K562 (cell line): ENCODE measurements around the gene USP49. TPM values are rescaled to one million over a fixed set of nuclear protein-coding genes. Genes with fewer than 3 reads are reported as not detected.

ENCODE experiments used
- CEBPG ChIP-seq, 3 experiments: fragments of 200-800 bp in 1 of 3; sonication (Bioruptor generic) in 1 of 3; sonication (generic) in 1 of 3; formaldehyde crosslinking in 1 of 3; IDR thresholded peaks in 2 of 3; conservative IDR thresholded peaks in 1 of 3; 2 replicates each; pipeline versions ENCODE4 v1.6.1 to v1.8.0; 2016 to 2022; ENCODE audit warnings: missing compliant biosample characterization in 2 of 3, missing genetic modification characterization in 2 of 3, mild to moderate bottlenecking in 1 of 3, missing genetic modification reagents in 1 of 3
- CLOCK ChIP-seq: fragments of 250-450 bp; sonication (Bioruptor Pico); IDR thresholded peaks from 2 replicates; pipeline ENCODE4 v1.4.0; 2020; ENCODE audit warnings: mild to moderate bottlenecking, moderate library complexity, borderline replicate concordance
- CUX1 ChIP-seq: fragments of 200-800 bp; sonication (Bioruptor generic); IDR thresholded peaks from 2 replicates; pipeline ENCODE4 v1.6.1; 2016; ENCODE audit warnings: missing genetic modification characterization, missing compliant biosample characterization
- FOXJ3 ChIP-seq: sonication (generic); formaldehyde crosslinking; IDR thresholded peaks from 2 replicates; pipeline ENCODE4 v1.4.0; 2020; ENCODE audit warnings: mild to moderate bottlenecking, missing genetic modification reagents
- HDAC2 ChIP-seq: fragments of 450-650 bp; IDR thresholded peaks from 2 replicates; pipeline ENCODE4 v1.6.1; 2016; ENCODE audit warnings: mild to moderate bottlenecking
- IRF2 ChIP-seq: sonication (generic); formaldehyde crosslinking; IDR thresholded peaks from 2 replicates; pipeline ENCODE4 v1.8.1; 2022; ENCODE audit warnings: mild to moderate bottlenecking, missing genetic modification reagents
- LCOR ChIP-seq: sonication (generic); formaldehyde crosslinking; IDR thresholded peaks from 2 replicates; pipeline ENCODE4 v1.8.0; 2022; ENCODE audit warnings: mild to moderate bottlenecking, missing genetic modification reagents
- LEF1 ChIP-seq: fragments of 450-650 bp; IDR thresholded peaks from 2 replicates; pipeline ENCODE4 v1.6.1; 2016; ENCODE audit warnings: mild to moderate bottlenecking
- THRA ChIP-seq: fragments of 450-650 bp; IDR thresholded peaks from 2 replicates; pipeline ENCODE4 v1.6.1; 2017; ENCODE audit warnings: mild to moderate bottlenecking, moderate library complexity
- ZNF146 ChIP-seq: IDR thresholded peaks from one replicate; pipeline ENCODE4 v1.6.1; 2018; ENCODE audit warnings: missing compliant biosample characterization; ENCODE audit not compliant: unreplicated experiment
- polyA plus RNA-seq, 8 experiments: library from polyadenylated mRNA; depleted of rRNA in 4 of 8; stranded (reverse) in 5 of 8; unstranded in 3 of 8; fragments of >200 nt; fragmentation: Nextera tagmentation in 2 of 8; fragmentation: Illumina TruSeq in 1 of 8; extraction: Ambion mirVana in 2 of 8; extraction: Trizol in 1 of 8; gene quantifications; 2 replicates each; pipeline versions ENCODE4 v1.2.1 to v1.2.3, GENCODE V29; 2011 to 2014; ENCODE audit warnings: inconsistent platforms in 1 of 8, missing spikeins in 1 of 8
- total RNA-seq, 7 experiments: library from RNA; depleted of rRNA in 6 of 7; stranded (reverse); fragments of >200 nt in 6 of 7; fragmentation: Illumina TruSeq in 2 of 7; extraction: Trizol in 2 of 7; gene quantifications; 2 replicates each; pipeline versions ENCODE4 v1.2.1 to v1.2.3, GENCODE V29; 2011 to 2021; ENCODE audit warnings: low replicate concordance in 1 of 7
- TF ChIP-seq, protein P1 (sequence below): fragments of 450-650 bp; IDR thresholded peaks from 2 replicates; pipeline ENCODE4 v1.6.1; 2017; ENCODE audit warnings: antibody characterized with exemption
- TF ChIP-seq, protein P2 (sequence below): fragments of 250-450 bp; sonication (Bioruptor Pico); IDR thresholded peaks from 2 replicates; pipeline ENCODE4 v1.6.1; 2021; ENCODE audit warnings: mild to moderate bottlenecking
- TF ChIP-seq, protein P3 (sequence below), 2 experiments: fragments of 250-450 bp in 1 of 2; fragments of 450-650 bp in 1 of 2; sonication (Bioruptor Pico) in 1 of 2; IDR thresholded peaks; 2 replicates each; pipeline versions ENCODE4 v1.6.1 to v1.8.0; 2016 to 2021; ENCODE audit warnings: mild to moderate bottlenecking in 2 of 2, moderate library complexity in 2 of 2, missing compliant biosample characterization in 1 of 2, missing genetic modification characterization in 1 of 2

USP49 gene
- total and polyA plus RNA-seq, 9 of the 15 experiments (the other 6 are each of a cell fraction or from before 2014, with no cell fraction given), result 1.0 to 9.9 (median 6.5) TPM

- TF ChIP-seq, protein P1, sequence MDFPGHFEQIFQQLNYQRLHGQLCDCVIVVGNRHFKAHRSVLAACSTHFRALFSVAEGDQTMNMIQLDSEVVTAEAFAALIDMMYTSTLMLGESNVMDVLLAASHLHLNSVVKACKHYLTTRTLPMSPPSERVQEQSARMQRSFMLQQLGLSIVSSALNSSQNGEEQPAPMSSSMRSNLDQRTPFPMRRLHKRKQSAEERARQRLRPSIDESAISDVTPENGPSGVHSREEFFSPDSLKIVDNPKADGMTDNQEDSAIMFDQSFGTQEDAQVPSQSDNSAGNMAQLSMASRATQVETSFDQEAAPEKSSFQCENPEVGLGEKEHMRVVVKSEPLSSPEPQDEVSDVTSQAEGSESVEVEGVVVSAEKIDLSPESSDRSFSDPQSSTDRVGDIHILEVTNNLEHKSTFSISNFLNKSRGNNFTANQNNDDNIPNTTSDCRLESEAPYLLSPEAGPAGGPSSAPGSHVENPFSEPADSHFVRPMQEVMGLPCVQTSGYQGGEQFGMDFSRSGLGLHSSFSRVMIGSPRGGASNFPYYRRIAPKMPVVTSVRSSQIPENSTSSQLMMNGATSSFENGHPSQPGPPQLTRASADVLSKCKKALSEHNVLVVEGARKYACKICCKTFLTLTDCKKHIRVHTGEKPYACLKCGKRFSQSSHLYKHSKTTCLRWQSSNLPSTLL, result no peak
- TF ChIP-seq FOXJ3 (CRISPR knock-in tag) (no peak), ZNF146 (CRISPR knock-in tag) (no peak), HDAC2 (no peak; the same call in 1 of the 2 replicates), CUX1 (CRISPR knock-in tag) (no peak), THRA (no peak), LCOR (CRISPR knock-in tag) (no peak), IRF2 (no peak), CEBPG (CRISPR knock-in tag; IDR thresholded peaks at IDR 0.05) (peak; percentile 75), CEBPG (tag; conservative IDR thresholded peaks at IDR 0.05 in 1 of 2, IDR thresholded peaks at IDR 0.05 in 1 of 2) (peak in 1 of 2 experiments; percentile 80; a peak in 3 of 4 replicates), CLOCK (CRISPR knock-in tag) (no peak), LEF1 (peak; percentile 65; the same call in 1 of the 2 replicates)
- TF ChIP-seq, protein P2, sequence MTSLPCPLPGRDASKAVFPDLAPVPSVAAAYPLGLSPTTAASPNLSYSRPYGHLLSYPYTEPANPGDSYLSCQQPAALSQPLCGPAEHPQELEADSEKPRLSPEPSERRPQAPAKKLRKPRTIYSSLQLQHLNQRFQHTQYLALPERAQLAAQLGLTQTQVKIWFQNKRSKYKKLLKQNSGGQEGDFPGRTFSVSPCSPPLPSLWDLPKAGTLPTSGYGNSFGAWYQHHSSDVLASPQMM (CRISPR knock-in tag), result no peak
- TF ChIP-seq, protein P3, sequence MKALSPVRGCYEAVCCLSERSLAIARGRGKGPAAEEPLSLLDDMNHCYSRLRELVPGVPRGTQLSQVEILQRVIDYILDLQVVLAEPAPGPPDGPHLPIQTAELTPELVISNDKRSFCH (CRISPR knock-in tag; IDR thresholded peaks at IDR 0.05), result no peak
- TF ChIP-seq, protein P3 (tag; IDR thresholded peaks at IDR 0.05), result no peak
Measured at GRCh38 chr6:41939176-41939847, 44.1 kb upstream of the USP49 start (continued).
